Astrocyte of the spinal cord (primary cell): Measurements from ENCODE around the gene TBC1D8B.

Source experiments
- DNase-seq: peaks from one replicate; pipeline ENCODE4 v3.0.0; 2011; ENCODE audit warnings: low read depth, low spot score
- H3K4me3 ChIP-seq: 2 replicates; pipeline ENCODE4 v1.5.1; 2011; ENCODE audit warnings: low read depth, mild to moderate bottlenecking, low read length, moderate library complexity
- in situ Hi-C: cut with HindIII; loops from 2 replicates; pipeline ENCODE4 v1.10.0; 2017; ENCODE audit warnings: low sequenced_read_pairs
- TF ChIP-seq, protein P1 (sequence below): IDR thresholded peaks from 2 replicates; pipeline ENCODE4 v1.5.1; 2012; ENCODE audit warnings: low read depth, mild to moderate bottlenecking, low read length, inconsistent platforms

TBC1D8B gene

DNA sequence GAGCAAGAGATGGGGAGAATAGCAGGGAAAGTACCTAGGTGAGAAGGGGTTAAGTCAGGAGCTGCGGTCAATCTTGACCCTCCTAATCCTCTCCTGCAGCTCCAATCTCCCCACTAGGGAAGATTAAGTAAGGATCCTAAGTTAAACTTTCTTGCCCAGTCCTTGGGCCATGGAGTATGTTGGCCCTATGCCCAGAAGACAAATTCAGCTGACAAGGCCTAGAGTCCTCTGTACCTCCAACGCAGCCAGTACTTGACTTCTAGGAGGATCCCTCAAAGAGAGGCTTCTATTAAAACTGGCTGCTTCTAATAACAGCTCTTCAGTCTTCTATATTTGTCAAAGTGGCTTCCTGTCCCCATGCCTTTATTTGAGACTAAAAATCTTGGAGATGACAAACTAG, 119.2 kb downstream of the TBC1D8B start:
- DNase-seq = no peak
- TF ChIP-seq, protein P1, sequence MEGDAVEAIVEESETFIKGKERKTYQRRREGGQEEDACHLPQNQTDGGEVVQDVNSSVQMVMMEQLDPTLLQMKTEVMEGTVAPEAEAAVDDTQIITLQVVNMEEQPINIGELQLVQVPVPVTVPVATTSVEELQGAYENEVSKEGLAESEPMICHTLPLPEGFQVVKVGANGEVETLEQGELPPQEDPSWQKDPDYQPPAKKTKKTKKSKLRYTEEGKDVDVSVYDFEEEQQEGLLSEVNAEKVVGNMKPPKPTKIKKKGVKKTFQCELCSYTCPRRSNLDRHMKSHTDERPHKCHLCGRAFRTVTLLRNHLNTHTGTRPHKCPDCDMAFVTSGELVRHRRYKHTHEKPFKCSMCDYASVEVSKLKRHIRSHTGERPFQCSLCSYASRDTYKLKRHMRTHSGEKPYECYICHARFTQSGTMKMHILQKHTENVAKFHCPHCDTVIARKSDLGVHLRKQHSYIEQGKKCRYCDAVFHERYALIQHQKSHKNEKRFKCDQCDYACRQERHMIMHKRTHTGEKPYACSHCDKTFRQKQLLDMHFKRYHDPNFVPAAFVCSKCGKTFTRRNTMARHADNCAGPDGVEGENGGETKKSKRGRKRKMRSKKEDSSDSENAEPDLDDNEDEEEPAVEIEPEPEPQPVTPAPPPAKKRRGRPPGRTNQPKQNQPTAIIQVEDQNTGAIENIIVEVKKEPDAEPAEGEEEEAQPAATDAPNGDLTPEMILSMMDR = no peak
- no peak overlapping the region for H3K4me3 ChIP-seq
- in situ Hi-C loops = no loop called here
